NK-92 (cell line): ENCODE measurements around the gene ADK.
"Not testable (repeated sequence)": the region's sequence is repeated elsewhere in the genome, so short reads cannot be mapped to it uniquely, and the experiment has no call there.

Source experiments
- DNase-seq: peaks from one replicate; lab custom pipeline; 2025; ENCODE audit not compliant: unreplicated experiment; lab: John Stamatoyannopoulos, UW

The ADK gene

DNA sequence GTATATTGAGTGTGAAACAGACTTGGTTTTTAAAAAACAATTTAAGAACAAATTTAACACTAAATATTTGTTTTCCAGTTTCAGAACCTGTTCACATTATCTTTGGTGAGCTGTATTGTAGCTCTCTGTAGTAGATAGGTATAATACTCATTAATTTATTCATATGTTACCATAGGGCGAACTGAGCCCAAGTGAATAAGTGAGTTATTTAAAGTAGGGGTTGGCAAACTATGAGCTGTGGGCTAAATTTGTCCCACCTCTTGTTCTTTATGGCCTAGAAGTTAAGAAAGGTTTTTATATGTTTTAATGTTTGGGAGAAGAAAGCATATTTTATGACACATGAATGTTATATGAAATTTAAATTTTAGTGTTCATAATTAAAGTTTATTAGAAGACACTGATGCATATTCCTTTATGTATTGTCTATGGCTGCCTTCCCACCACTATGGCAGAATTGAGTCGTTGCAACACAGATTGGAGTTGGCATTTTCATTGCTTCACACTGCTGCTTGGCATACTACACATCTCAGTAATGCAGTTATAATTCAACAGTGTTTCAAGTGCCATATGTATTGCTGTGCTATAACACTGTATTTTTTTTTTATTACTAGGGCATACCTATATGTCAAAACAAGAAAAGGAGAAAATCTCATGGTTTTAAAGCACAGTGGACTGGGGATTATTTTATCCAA lies 146.5 kb downstream of the ADK start:
- DNase-seq = no peak

DNA sequence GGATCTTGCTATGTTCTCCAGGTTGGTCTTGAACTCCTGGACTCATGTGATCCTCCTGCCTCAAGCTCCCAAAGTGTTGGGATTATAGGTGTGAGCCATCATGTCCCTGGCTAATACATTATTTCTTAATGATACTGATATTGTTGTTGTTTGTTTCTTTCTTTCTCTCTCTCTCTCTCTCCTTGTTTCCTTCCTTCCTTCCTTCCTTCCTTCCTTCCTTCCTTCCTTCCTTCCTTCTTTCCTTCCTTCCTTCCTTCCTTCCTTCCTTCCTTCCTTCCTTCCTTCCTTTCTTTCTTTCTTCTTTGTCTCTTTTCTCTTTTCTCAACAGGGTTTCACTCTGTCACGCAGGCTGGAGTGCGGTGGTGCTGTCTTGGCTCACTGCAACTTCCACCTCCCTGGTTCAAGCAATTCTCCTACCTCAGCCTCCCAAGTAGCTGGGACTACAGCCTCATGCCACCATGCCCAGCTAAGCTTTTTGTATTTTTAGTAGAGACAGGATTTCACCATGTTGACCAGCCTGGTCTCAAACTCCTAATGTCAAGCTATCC lies 149.1 kb downstream of the ADK start:
- not testable (repeated sequence) for DNase-seq

DNA sequence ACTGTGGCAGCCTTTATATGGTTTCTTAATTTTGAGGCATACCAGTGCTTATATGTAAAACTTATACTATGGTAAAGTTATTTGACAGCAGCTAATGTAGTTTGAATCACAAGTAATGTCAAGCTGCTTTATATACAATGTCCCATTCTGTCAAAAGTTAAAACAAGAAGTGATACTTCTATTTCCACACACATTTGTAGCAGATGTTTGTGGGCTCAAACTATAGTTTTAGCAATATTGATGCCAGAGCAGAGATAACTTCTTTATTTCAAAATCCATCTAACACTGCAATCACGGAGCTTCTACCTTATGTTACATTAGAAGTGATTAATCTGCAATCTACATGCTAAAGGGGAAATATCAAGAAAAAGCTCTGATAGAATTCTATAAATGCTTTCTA lies 149.6 kb downstream of the ADK start:
- DNase-seq = no peak

DNA sequence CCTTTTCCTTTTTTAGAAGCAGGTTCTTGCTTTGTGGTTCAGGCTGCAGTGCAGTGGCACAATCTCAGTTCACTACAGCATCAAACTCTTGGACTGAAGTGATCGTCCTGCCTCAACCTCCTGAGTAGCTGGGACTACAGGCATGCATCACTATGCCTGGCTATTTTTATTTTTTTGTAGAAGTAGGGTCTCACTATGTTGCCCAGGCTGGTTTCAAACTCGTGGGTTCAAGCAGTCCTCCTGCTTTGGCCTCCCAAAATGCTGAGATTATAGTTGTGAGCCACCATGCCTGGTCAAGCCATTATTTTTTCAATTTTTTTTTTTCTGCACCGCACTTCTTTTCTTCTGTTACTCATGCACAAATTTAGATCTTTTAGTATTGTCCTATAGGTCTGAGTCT lies 154.7 kb downstream of the ADK start:
- no peak for DNase-seq

- no peak for DNase-seq
These were observed 155.4 kb downstream of the ADK start for GRCh38 chr10:74306227-74306982.

DNA sequence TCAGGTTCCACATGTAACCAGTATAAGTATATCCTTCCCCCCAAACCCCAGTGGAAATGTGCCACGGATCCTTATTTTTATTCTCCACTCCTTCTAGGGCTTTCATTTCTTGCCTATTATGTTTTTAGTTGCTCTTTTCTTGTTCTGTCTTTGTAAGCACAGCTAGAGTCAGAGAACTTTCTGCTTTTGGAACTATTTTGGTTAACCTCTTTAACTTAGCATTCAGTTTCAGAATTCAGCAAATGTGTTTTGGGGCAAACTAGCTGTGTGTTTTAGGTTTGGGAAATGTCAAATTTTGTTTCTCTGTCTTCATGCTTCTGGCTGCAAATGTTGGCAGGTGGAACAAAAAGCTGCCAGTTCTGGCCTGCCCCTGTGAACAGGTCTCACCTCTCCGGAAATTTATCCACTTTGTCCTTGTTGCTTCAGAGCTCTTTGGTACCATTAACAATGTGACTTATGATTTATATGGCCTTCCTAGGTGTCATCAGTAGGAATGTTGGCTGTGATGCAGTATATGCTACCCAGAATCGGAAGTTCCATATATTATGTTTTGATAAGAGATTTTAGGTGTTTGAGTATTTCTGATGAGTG lies 156.1 kb downstream of the ADK start:
- DNase-seq = no peak

GRCh38 chr10:74310652-74311257 lies 159.7 kb downstream of the ADK start:
- no peak for DNase-seq

DNA sequence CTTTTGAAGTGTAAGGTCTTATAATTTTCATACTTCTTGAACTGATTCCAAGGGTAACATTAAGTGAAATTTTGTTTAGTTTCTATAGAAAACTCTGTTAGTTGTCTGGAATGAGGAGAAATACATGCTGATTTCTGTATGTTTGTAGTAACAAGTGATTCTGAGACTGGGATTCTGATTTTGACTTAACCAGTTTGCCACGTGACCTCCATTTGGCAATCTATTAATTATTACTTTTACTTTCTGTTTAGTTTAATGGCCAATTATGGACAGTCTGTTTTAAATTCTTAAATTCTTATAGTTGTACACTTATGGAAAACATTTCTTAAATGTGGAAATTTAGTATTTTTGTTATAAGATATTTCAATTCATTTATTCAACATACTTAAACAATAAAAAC lies 163.1 kb downstream of the ADK start:
- no peak for DNase-seq

GRCh38 chr10:74320026-74320425 lies 169.0 kb downstream of the ADK start:
- DNase-seq = no peak

GRCh38 chr10:74320717-74321116 lies 169.7 kb downstream of the ADK start:
- DNase-seq = no peak

GRCh38 chr10:74322141-74322540 lies 171.1 kb downstream of the ADK start:
- DNase-seq = no peak

DNA sequence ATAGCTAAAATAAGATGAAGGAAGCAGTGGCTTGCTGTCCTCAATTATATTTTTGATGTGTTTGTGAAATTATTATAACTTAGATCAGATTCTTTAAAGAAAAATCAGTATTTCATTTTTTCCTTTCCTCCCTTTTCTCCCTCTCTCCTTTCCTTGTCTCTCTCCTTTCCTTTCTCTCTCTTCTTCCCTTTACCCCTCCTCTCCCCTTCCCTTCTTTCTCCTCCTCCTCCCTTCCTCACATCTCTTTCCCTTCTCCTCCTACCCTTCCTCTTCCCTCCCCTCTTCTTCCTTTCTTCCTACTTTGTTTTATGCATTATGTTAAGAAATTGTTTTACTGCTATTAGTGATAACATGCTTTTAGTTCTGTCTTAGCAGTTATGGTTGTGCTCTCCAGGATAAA lies 171.5 kb downstream of the ADK start:
- DNase-seq = no peak

GRCh38 chr10:74328388-74328787 lies 177.4 kb downstream of the ADK start:
- no peak for DNase-seq

GRCh38 chr10:74329873-74330272 lies 178.9 kb downstream of the ADK start:
- no peak for DNase-seq

DNA sequence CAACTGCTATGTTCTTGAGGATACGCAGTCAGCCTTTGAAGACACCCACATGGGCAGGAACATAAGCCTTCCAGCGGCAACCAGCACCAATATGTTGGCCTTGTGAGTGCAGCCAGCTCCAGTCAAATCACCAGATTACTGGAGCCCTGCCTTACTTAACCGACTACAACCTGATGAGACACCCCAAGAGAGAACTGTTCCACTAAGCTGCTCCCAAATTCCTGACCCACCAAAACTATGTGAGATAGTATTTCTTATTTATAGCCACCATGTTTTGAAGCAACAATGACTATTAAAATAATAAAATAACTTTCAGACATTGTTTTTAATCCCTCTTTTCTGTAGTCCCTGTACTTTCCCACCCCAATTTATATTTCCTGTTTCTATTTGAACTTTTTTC lies 179.6 kb downstream of the ADK start:
- DNase-seq = no peak

DNA sequence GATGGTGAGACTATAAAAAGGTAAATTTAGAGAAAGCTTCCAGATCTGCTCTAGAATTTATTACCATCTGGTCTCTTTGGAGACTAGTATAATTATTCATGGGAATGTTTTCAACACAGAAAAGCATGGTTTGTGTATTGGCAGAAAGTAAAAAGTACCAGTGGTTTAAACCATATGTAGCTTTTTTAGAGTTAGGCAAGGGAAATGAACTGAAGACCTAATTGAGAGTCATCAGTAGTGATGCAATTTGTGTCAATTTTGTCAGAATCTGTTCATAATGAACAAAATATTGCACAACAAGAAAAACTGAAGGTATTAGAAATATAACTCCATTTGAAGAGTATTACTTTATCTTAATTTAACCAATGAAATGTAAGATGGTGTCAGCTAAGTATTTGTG lies 181.4 kb downstream of the ADK start:
- DNase-seq = no peak

DNA sequence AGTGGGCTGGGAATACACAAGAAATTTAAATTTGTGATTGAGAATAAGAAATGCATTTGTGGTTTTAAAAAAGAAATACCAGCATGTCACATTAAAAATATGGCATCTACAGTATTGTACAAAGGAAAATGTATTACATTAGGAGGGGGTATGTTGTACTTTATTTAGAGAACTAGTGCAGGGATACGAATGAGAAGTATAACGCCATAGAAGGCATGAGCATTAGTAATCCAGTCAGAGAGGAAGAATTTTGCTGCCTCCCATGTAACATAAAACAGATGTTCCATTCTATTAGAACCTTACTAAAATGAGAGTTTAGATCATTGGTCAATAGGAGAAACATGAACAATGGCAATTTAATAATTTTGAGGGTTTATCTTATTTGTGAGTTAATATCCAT lies 182.2 kb downstream of the ADK start:
- no peak for DNase-seq

- no peak for DNase-seq
These were observed 183.2 kb downstream of the ADK start for GRCh38 chr10:74334221-74334620.

DNA sequence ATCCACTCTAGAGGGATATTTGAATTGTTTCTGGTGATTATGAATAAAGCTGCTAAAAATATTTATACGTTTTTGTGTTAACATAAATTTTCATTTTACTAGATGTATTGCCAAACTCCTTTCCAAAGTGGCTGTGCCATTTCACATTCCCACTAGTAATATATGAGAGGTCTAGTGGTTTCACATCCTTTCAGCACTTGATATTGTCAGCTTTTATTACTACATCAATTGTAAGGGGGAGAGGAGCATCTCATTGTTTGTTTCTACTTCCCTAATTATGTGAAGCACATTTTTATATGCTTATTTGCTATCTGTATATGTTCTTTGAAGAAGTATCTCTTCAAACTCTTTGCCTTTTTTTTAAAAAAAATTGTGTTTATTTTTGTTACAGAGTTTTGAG lies 184.5 kb downstream of the ADK start:
- no peak for DNase-seq

DNA sequence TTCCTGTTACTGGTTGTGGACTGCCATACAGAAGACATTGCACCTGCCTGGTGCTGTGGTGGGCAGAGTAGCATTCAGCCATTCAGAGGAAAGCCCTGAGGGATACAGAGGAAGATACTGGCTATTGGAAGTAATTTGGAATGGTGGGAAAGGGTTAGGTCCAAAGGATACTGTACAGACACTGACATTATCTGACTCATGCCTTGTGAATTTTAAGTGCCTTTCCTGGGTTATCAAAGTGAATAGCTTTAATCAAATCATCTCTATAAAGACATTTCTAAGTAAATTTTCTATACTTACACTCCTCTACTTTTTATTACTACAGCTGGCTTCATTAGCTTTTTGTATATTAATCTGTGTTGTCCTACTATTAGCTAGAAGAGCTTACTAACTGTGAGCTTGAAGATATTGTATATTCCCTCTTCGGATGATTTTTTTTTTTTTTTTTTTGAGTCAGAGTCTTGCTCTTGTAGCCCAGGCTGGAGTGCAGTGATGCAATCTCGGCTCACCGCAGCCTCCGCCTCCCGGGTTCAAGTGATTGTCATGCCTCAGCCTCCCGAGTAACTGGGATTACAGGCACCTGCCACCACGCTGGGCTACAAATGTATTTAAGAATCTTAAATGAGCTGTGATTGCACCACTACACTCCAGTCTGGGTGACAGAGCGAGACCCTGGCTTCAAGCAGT lies 186.5 kb downstream of the ADK start:
- DNase-seq = no peak

DNA sequence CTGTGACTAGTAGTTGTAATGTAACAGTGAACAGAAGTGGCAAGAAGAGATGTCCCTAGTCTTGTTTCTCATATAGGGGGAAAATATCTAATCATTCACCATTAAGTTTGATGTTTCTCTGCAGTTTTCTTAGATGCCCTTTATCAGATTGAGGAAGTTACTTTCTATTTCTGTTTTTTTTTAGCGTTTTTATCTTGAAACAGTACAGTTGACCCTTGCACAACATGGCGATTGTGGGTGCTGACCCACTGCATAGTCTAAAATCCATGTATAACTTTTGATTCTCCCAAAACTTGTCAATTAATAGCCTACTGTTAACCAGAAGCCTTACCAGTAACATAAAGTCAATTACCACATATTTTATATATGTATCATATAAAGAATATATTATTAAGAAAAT lies 192.0 kb downstream of the ADK start:
- DNase-seq = no peak
